PC-3 (cell line): Measurements from ENCODE around the gene TFDP2.

Source experiments
- EZH2 ChIP-seq: fragments of 300-600 bp; sonication (generic); IDR thresholded peaks from one replicate; pipeline ENCODE4 v1.6.1; 2017; ENCODE audit warnings: antibody characterized with exemption, mild to moderate bottlenecking, low read length; ENCODE audit not compliant: unreplicated experiment
- EZH2phosphoT487 ChIP-seq: fragments of 300-600 bp; sonication (generic); IDR thresholded peaks from 2 replicates; pipeline ENCODE4 v1.6.1; 2018; ENCODE audit warnings: mild to moderate bottlenecking, antibody characterized with exemption, low read length, borderline replicate concordance
- TF ChIP-seq, protein P1 (sequence below): fragments of 300-600 bp; sonication (generic); conservative IDR thresholded peaks from 2 replicates; pipeline ENCODE4 v1.5.1; 2017; ENCODE audit warnings: antibody characterized with exemption, low read depth, mild to moderate bottlenecking, low read length

- TF ChIP-seq, protein P1, sequence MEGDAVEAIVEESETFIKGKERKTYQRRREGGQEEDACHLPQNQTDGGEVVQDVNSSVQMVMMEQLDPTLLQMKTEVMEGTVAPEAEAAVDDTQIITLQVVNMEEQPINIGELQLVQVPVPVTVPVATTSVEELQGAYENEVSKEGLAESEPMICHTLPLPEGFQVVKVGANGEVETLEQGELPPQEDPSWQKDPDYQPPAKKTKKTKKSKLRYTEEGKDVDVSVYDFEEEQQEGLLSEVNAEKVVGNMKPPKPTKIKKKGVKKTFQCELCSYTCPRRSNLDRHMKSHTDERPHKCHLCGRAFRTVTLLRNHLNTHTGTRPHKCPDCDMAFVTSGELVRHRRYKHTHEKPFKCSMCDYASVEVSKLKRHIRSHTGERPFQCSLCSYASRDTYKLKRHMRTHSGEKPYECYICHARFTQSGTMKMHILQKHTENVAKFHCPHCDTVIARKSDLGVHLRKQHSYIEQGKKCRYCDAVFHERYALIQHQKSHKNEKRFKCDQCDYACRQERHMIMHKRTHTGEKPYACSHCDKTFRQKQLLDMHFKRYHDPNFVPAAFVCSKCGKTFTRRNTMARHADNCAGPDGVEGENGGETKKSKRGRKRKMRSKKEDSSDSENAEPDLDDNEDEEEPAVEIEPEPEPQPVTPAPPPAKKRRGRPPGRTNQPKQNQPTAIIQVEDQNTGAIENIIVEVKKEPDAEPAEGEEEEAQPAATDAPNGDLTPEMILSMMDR = no peak
- no peak for TF ChIP-seq EZH2
- TF ChIP-seq EZH2phosphoT487 = no peak
These were observed 129.5 kb downstream of the TFDP2 start for GRCh38 chr3:142019794-142020320.
